ENCODE measurements around the gene PLXNA4.

The PLXNA4 gene

DNA sequence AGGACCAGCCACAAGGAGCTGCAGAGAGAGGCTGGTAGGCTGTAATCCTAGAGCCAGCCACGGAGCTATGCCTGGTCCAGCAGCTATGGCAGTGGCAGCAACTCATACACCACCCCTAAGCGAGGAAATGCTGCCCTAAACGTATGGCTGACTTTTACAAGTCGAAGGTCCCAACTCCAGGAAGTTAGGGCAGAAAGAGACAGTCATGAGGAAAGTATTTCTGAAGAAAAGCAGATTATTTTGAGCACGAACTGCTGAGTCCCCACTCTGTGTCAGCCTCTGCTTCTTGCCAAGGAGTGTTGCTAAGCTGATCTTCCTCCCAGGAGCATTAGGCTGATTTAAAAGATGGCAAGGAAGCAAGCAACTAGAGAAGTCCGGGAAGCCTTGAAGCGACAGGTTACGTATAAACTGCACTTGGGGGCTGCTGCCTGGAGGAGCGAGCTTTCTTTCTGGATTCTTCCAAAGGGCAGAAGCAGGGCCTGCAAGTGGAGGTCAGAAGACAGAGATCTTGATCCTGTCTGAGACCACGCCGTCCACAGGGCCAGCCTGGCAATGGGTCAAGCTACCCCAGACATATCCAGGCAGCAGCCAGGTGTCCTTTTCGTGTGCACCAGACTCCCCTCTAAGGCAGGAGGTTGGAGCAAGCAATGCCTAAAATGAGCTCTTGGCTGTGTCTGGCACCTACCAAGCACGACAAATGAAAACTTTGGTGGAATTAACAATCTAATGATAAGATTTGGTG is 39.4 kb downstream of the PLXNA4 start:
- DNase-seq (ENCODE audit: low read depth in 2 of 2): no peak

DNA sequence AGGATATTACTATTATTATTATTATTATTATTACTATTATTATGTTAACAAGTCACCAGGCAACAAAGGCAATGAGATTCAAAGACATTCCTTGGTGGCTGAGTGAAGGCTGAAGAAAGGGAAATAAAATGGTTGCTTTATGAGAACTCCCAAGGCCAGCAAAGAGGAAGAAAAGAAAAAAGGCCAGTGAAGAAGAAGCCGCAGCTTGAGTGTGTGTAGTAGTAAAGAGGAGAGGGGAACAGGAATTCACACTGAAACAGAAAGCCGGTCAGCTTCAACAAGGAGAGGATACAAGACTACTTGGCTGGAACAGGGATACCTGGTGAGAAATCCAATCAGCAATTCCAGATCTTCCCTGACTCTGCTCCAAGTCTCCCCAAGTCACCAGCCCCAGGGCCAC is 42.4 kb downstream of the PLXNA4 start:
- no peak for DNase-seq (ENCODE audit: low read depth in 2 of 2)

DNA sequence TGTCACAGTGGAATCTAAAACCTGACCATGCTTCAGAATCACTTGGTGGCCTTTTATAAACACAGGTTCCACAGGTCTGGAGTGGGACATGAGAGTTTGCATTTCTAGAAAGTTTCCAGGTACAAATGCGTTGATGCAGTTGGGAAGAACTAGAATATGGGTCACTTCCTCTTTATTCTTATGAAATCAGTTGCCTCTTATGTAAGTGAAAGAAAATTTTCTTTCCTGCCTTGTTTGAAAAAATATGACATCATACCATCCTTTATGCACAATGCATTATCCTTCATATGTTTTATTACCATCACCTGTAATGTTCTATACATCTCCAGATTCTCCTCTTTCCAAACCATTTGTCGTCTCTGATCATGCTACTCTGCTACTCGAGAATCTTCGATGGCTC is 44.0 kb downstream of the PLXNA4 start:
- no peak for DNase-seq (ENCODE audit: low read depth in 2 of 2)

DNA sequence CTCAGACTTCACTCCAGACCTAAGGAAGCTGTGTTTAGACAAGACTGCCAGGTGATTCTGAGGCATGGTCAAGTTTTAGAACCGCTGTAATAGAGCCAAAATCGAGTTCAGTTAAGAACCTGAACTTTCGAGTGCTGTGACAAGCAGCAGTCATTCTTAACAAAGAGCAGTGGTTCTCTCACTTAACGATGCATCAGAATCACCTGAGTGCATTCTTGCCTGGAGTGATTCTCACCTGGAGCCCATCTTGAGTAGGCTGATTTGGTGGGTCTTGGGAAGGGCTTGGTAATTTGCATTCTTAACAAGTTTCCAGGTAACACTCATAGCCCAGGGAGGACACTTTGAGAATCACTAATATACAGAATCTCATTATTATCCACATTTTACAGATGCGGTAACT is 44.7 kb downstream of the PLXNA4 start:
- no peak for DNase-seq (ENCODE audit: low read depth in 2 of 2)

DNA sequence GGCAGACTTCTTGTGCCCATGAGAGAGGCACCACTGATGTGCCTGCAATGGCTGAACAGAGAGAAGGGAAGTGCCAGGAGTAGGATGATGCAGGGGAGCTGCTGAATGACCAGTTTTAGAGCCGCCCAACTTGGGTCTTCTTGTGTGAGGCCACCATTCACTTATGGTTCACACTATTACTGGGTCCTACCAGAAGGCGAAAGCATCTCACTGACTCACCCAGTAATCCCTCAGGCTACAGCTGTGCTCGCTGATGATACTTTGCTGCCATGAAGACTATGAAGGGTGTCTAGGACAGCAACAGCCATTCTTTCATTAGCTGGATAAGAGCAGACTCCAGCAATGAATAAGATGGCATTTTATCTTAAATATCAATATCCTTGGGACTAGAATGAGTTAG is 47.6 kb downstream of the PLXNA4 start:
- DNase-seq (ENCODE audit: low read depth in 2 of 2): no peak

DNA sequence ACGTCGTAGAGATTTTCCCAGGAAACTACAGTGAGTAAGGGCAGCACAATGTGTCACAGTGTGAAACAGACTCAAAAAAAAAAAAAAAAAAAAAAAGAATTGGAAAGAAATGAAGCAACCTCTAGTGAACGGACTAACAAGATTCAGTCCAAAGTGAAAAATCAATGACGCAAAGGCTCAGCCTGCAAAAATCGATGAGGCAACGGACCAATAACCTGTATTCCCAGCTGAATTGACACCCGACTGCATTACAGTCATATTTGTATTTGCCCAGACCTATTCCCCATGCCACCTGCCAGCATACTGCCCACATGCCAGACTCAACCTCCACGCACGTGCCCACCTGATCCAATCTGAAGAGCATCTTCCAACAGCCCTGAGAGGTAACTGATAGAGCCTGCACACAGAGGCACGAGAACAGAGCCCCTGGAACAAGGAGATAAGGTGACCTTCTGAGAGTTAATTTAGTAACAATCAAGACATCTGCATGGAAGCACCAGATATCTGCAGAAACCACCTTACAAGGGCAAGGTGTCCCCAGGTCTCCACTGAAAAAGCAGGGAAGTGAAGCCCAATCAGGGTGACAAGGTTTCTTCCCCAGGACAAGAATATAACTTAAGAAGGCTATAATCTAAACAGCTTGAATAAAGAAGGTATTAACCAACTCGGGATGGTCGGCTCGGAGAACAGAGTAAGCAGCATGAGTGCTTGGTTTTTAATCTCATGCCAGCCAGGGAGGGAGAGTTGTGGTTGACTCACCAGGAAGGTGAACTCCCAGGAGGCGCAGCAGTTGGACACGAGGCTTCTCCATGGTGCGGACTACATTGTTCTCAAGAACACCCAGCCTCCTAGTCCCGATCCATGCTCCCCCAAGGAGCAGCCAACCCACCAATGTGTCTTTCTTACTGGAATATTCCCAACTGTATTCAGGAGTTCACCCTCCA is 48.5 kb downstream of the PLXNA4 start:
- DNase-seq (ENCODE audit: low read depth in 2 of 2): no peak

DNA sequence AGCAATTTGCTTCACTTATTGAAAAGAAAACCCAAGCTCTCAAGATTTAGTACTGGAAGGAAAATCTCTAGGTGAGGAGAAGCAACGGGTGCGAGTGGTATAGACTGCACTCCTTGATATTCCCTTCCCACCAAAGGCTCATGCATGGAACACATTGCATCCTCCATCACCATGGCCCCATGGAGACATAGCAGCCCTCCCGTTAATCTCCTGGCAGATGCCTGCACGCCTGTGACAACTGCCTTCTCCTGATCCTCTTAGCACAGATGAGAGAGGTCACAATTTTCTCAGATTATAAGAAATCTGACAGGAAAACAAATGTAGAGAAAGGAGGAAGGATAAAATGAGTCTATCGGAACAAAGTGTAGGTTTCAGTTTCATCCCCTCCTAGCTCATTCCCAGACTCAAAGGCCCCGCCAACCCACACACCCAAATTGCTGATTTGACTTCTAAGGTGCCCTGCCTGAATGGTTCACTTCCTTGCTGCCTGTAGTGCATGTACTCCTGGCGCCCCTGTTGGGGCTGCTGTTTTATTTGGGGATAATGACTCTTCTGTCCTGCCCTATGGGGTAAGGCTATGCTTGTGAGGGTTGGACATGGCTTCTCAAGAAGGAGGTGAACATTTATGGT is 50.0 kb downstream of the PLXNA4 start:
- no peak for DNase-seq (ENCODE audit: low read depth in 2 of 2)

DNA sequence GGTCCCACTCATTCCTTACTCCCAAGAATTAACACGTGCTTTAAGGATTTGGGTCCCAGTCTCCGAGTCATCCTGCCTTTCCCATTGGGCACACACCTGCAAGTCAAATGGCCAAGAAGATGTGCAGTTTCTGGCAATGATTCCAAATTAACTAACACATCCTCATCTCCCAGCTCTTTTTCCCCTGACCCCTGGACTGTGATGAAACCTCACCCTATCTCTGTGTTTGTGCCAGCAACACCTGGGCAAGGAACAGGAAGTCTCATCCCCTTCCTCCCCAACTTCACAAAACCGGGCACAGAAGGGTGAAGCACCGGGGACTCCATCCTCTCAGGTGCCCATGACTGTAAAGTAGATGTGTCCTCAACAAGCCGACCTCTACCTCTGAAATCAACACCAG is 54.8 kb downstream of the PLXNA4 start:
- DNase-seq (ENCODE audit: low read depth in 2 of 2): no peak

DNA sequence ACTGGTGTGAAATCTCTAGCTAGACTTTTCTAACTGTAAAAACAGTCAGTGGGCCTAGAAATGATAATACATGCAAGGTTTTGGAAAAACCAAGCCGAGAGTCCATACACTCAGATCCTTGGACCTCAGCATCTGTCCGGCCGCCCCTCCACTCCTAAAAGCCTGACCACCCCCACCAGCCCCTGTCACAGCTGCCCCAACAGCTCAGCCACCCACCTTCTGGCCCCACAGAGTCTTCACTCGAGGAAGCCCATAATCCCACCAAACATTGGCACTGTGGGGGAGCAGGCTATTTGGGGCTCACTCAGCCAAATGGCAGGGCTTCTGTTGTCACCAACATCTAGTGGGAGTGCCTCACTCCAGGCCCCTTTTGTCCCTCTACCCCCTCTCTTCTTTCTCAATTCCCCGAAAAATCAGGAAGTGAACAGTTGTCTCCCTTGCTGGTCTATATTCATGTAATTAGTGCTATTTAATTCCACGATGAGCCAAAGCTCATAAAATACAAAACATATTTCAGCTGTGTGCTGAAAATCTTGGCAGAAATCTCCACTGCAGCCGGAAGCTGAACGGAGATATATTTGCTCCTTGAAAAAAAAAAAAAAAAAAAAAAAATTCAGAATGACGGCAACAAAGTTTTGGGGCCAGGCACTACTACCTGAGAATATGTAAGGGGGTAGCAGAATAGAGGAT is 55.5 kb downstream of the PLXNA4 start:
- no peak for DNase-seq (ENCODE audit: low read depth in 2 of 2)

DNA sequence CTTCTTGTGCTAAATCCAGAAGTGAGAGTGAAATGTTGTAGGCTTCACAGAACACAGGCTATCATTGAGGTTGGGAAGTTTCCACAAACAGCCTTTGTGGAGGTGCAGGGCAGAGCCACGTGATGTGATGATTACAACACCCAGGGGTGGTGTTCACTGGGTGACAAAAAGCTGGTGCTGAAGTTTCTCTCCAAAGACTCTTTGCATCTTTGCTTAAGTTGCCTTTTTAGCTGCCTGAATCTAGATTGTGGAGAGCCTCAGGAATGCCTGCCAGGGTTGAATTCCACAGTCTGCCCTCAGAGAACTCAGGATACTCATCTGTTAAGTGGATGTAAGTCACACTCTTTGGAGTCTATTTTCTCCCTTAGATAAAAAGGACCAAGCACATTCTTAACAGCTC is 56.3 kb downstream of the PLXNA4 start:
- no peak for DNase-seq (ENCODE audit: low read depth in 2 of 2)

DNA sequence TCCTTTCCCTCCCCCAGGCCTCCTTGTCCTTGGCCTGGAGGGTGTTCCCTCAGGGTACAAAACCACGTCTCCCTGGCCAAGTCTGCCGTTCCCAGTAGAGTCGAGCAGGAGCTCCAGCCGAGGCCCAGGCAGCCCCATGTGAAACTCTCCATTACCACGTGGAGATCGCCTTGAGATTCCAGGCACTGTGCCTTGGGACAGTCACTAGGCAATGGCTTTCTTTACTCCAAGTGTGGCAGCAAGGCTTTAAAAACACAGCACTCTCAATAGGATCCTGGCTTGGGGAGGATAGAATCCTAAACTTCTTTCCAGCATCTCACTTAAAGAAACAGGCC is 57.5 kb downstream of the PLXNA4 start:
- no peak for DNase-seq (ENCODE audit: low read depth in 2 of 2)

DNA sequence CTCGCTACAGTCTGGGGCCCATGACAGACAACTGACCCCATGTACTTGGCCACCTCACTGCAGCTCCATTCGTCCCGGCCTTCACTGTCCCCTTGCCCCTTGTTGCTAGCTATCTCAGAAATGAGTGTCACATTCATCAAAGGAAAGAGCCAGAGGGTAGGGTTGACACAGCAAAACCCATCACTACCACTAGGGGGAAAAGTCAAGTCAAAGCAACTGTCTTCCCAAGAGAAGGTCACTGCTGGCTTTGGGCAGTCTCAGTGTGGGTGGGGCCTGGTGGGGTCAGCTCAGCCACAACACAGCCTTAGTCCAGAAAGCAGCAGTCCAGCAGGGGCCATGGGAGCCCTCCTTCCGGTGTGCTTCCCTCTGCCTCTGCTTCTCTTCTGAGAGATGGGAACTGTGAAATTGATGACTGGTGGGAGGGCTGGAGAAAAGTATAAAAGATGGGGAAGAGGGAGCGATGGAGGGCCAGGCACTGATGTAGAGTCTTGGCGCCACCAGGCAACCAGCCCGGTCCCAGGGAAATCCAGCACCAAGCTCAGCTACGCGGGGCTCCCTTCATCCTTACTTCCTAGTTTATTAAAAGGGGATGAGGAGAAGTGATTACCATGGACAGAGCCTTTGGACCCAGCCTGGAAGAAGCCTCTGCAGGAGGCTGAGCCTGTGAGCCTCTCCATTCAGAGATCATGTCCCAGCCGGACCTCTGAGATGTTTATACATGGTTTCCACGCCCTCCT is 58.0 kb downstream of the PLXNA4 start:
- DNase-seq (ENCODE audit: low read depth in 2 of 2): no peak

DNA sequence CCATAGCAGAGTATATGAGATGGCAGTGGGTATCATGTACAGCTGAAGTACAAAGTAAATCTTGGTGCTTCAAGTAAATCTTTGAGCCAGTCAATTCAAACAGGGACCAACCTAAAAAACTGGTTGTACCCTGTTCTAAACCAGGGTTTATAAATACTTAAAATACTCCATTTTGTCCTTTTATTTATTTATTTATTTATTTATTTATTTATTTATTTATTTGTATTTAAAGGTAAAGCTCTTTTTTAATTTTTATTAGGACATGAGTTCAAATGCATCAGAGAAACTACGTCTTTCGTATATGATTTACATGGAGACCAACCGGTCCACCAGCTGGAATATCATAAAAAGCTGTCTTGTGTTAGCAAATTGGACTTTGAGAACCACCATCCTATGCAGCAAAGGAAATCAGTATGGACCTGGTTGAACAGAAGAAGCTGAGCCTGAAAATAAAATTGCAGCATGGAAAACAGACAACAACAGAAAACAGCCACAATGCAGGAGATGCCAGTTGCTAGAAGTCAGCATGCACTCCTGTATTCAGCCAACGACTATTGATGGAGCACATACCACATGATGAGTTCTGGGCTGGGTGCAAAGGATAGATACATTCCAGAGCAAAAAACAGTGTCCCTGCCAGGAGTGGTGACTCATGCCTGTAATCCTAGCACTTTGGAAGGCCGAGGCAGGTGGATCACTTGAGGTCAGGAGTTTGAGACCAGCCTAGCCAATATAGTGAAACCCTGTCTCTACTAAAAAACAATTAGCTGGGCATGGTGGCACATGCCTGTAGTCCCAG is 60.0 kb downstream of the PLXNA4 start:
- no peak for DNase-seq (ENCODE audit: low read depth in 2 of 2)

DNA sequence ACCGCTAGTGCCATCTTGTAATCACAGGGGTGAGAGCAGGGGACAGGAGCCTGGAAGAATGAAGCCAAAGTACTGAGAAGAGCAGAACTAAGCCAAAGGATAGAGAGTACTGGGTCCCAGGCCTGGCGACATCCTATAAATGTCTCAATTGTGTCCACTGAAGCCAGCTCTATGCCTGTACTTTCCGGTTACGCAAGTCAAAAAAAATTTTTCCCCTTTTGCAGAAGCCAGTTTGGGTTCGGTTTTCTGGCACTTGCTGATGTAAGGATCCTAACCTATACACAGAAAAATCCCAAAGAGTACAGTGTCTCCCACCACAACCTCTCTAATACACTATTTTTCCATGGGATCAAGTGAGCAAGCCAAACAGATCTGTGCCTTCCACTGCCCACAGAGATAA is 61.1 kb downstream of the PLXNA4 start:
- DNase-seq (ENCODE audit: low read depth in 2 of 2): no peak

DNA sequence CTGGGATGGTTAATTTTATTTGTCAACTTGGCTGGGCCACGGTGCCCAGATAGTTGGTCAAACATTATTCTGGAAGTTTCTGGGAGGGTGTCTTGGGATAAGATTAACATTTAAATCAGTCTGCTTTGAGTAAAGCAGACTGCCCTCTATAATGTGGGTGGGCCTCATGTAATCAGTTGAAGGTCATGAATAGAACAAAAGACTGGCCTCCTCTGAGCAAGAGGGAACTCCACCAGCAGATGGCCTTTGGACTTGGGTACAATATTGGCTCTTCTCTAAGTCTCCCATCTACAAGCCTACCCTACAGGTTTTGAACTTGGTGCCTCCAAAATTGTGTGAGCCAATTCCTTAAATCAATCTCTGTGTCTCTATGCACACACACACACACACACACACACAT is 61.8 kb downstream of the PLXNA4 start:
- DNase-seq (ENCODE audit: low read depth in 2 of 2): no peak

DNA sequence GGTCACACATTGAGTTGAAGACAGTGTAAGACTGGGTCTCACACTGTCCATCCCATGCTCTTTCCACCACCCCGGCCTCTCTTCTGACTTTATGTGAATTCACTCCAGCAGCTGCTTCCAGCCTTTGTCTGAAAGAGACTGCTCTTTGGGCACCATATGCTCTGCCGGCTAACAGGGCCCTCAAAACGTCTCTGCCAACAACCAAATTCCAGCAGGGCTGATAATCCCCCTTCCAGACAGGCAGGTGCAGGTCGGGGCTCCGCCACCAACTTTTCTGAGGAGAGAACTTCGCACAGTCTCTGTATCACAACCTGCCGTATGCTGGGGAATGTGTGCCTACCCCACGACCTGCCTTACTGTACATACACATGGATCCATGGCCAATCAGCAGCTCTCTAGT is 64.3 kb downstream of the PLXNA4 start:
- DNase-seq (ENCODE audit: low read depth in 2 of 2): no peak

DNA sequence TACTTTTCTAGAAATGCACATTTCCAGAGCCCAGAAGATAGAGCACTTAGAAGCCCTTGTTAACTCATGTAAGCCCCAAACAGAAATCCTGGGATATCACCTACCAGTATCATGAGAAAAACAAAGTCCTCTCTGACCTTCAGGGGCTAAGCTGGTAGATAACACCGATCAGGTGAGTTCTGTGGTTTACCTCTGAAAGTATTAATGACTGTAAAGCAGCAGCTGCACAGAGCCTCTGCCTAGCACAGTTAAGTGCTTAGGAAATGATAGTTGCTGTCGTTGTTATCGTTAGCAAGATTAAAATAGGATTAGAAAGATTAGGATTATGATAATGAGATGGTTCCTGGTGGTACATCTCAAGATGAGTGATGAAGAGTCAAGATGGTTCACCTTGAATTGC is 64.9 kb downstream of the PLXNA4 start:
- no peak for DNase-seq (ENCODE audit: low read depth in 2 of 2)

DNA sequence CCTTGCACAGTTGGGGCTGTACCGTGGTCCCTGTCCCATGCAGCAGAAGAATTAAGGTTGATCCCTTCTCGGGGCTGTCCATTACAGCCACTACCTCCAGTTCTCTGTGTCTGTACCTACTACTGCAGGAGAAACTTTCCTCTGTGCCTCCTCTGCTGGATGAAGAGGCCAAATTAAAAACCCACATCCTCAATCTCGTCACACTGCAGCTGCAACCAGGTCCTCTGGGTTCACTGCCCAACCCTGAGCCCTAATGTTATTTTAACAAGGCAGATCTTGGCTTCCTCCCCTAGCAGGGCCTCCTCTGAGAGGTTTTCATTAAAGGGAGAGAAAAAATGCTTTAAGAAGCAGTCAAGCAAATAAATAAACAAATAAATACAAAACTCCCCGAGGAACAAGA is 66.6 kb downstream of the PLXNA4 start:
- no peak for DNase-seq (ENCODE audit: low read depth in 2 of 2)

DNA sequence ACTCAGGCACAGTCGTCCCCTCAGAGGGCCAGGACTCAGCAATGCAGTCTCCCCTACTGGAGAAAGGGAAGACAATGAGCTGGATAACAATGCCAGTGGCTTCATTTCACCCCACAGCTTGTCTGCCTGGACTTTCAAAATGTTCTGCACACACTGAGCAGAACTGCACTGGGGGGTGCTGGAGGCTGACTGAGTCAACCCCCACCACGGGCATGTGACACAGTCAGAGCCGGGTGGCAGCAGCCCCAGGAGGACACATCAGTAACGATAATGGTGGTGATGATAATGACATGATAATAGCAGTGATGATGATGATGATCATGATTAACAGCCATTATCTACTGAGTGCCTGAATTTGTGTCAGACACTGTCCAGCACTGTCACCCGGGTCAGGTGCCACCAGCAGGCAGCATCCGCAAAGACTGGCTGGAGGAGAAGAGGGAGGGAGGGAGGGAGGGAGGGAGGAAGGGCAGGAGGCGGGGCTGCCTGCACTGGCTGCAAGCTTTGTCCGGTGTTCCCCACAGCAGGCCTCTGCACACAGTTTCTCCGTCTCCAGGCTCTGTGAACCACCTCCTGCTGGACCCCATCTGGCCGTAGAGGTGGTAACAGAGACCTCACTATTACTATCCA is 67.4 kb downstream of the PLXNA4 start:
- no peak for DNase-seq (ENCODE audit: low read depth in 2 of 2)

DNA sequence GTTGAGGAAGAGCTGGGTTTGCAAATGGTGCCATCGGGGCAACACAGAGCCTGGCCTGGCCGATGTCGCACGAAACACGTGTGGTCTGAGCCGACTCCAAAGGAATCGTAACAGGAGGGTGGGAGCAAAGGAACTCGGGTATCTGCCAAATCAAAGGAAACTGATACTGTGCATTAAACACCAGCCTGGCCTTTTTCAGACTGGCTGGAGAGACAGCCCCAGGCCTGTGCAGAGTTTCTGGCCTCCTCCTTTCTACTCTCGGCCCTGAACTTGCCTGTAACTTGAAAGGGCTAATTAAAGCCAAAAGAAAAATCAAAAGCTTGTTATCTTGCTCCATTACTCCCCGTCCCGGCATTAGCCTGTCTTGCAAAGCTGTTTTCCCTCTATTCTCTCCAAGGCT is 71.4 kb downstream of the PLXNA4 start:
- no peak for DNase-seq (ENCODE audit: low read depth in 2 of 2)
